ENCODE results near the gene TBL2. TPM values are rescaled to one million over a fixed set of nuclear protein-coding genes. Genes with fewer than 3 reads are reported as not detected.
"Not testable (repeated sequence)": the region's sequence is repeated elsewhere in the genome, so short reads cannot be mapped to it uniquely, and the experiment has no call there.

The TBL2 gene
- polyA plus RNA-seq, 1 donor = 37.6 TPM

DNA sequence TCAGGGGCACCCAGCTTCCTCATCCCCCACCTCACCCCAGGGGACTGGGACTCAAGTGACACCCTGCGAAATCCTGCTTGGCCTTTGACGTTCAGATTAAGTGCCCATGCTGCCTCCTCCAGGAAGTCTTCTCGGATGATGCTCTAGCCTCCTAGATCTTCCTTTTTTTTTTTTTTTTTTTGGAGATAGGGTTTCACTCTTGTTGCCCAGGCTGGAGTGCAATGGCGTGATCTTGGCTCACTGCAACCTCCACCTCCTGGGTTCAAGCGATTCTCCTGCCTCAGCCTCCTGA is 29.3 kb upstream of the TBL2 start:
- no CpG with 5 or more reads among the region's 5 CpGs for WGBS (ENCODE audit: insufficient coverage, low lambda C conversion rate)
- not testable (repeated sequence) for H3K9me3 ChIP-seq (ENCODE audit: control insufficient read depth, low read depth, low read length); H3K27ac ChIP-seq (ENCODE audit: low read length); H3K27me3 ChIP-seq (ENCODE audit: control insufficient read depth, insufficient read depth, low read length); H3K4me1 ChIP-seq (ENCODE audit: control insufficient read depth, insufficient read depth, low read length); DNase-seq; H3K4me3 ChIP-seq (ENCODE audit: low read length)
- peaks cover 15% of the 10 kb centered on the region for H3K36me3 ChIP-seq (ENCODE audit: control insufficient read depth, insufficient read depth, low read length)

DNA sequence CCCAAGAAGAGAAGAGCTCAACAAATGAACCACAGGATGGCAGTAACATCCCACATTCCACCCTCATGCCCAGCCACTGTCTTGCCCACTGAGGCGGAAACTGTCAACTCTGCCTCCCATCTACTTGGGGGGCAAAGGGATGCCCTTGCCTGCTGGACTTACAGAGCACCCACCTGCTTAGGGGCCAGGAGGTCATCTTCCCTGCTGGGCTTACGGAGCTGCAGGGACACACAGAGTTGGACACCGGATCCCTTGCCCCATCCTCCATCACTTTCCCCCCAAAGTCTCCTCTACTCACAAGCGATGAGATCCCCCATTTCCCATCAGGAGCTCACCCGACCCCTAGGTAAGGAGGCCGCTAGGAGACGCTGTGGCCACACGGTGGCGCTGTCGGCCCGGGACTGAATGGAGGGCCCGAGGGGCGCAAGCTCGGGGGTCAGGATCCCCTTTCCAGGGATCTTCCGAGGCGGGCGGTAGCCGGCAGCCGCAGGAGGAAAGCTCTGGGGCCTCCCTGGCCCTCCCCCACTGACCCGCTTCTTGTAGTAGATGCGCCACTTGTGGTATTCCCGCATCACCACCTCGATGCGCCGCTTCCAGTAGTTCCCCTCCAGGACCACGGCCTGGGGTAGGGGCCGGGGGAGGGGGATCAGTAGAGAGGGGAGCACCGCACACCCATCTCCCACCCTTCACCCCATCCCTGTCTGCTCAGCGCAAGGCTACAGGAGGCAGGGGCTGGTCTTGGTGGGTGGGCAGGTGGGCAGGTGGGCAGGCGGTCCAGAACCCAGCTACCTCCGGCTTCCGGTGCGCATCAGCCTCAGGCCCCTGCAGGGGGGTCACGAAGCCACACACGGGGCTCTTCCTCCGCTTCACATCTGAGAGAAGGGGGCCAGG is 28.7 kb upstream of the TBL2 start:
- Histone ChIP-seq H3K27me3 (ENCODE audit: control insufficient read depth, insufficient read depth, low read length) (no peaks in the 10 kb centered on the region), H3K4me1 (ENCODE audit: control insufficient read depth, insufficient read depth, low read length) (no peaks in the 10 kb centered on the region), H3K27ac (ENCODE audit: low read length) (no peak overlapping the region), H3K36me3 (ENCODE audit: control insufficient read depth, insufficient read depth, low read length) (peaks cover 15% of the 10 kb centered on the region), H3K9me3 (ENCODE audit: control insufficient read depth, low read depth, low read length) (no peaks in the 10 kb centered on the region), H3K4me3 (ENCODE audit: low read length) (no peak overlapping the region)
- DNase-seq = peak in 1 of 2 donors; percentile 38
- WGBS (ENCODE audit: insufficient coverage, low lambda C conversion rate) = no CpG with 5 or more reads among the region's 36 CpGs

DNA sequence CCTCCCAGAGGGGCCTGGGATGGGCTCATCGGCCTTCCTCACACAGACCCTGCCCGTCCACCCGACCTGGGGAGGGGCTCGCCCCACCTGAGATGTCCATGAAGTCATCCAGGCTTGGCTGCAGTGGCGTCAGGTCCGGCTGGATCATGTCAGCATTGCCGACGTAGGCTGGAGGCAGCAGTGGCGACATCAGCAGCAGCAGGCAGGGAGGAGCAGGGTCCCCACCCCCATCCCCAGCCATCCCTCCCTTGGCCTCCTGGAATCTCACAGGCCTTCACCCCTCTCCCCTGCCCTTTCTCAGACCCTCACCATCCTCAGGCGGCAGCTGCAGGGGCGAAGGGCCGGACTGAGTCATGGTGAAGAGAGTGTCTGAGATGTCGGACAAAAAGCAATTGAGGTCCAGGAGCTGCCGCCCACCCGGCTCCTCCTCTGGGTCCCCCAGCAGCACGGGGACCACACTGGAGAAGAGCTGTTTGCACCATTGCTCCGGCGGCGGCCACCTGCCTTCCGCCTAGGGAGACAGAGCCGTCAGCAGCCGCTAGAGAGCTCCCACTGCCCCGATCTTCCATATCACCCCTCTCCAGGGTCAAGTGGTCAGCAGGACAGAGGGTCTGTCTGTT is 27.3 kb upstream of the TBL2 start:
- no peaks in the 10 kb centered on the region for H3K4me1 ChIP-seq (ENCODE audit: control insufficient read depth, insufficient read depth, low read length)
- H3K27me3 ChIP-seq (ENCODE audit: control insufficient read depth, insufficient read depth, low read length) = no peaks in the 10 kb centered on the region
- peaks cover 2% of the 10 kb centered on the region for H3K9me3 ChIP-seq (ENCODE audit: control insufficient read depth, low read depth, low read length)
- no peak overlapping the region for H3K27ac ChIP-seq (ENCODE audit: low read length)
- DNase-seq = no peak
- H3K4me3 ChIP-seq (ENCODE audit: low read length) = no peak overlapping the region
- H3K36me3 ChIP-seq (ENCODE audit: control insufficient read depth, insufficient read depth, low read length) = peaks cover 13% of the 10 kb centered on the region
- no CpG with 5 or more reads among the region's 23 CpGs for WGBS (ENCODE audit: insufficient coverage, low lambda C conversion rate)

DNA sequence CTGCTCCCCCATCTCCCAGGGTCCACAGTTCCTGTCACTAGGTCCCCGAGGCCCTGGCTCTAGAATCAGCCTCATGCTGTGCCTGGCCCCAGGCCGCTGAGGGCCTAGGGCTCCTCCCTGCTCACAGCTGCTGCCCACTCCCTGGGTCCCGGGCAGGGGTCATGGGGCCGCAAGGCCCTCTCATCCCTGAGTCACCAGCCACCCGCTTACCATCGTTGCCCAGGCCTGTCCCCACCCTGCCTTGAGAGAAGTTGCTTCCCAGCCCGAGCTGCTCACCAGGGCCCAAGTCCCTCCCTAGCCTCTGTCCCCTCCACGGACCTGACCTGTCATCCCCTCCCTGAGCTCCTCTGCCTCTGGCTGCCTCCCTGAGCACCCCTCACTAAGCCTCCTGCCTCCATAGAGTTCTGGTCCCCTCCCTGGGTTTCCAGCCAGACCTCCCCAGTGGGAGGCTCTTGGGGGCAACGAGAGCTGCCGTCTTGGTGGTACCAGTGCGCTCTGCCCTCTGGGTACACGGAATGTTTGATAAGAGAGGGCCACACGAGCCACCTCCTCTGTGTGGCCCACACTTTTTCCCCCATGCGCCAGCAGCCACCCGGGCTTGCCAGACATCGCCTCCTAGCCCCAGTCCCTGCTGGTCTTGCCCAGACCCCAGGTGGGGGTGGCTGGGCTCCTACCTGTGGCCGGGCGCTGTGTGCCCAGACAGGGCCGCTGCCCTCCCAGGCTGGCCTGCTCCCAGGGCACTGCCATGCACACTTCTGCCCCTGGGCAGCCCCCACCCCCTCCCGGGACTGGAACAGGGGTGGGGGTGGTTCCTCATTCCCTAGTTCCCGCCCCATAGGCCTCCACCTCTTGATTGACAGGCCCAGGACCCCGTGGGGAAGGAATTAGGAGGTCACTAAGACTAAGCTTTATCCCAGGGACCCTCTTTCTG is 24.6 kb upstream of the TBL2 start:
- Histone ChIP-seq H3K36me3 (ENCODE audit: control insufficient read depth, insufficient read depth, low read length) (peaks cover 4% of the 10 kb centered on the region), H3K27ac (ENCODE audit: low read length) (no peak overlapping the region), H3K9me3 (ENCODE audit: control insufficient read depth, low read depth, low read length) (peaks cover 2% of the 10 kb centered on the region), H3K27me3 (ENCODE audit: control insufficient read depth, insufficient read depth, low read length) (no peaks in the 10 kb centered on the region), H3K4me1 (ENCODE audit: control insufficient read depth, insufficient read depth, low read length) (no peaks in the 10 kb centered on the region), H3K4me3 (ENCODE audit: low read length) (no peak overlapping the region)
- peak in 1 of 2 donors; percentile 20 for DNase-seq
- WGBS (ENCODE audit: insufficient coverage, low lambda C conversion rate) = no CpG with 5 or more reads among the region's 22 CpGs

DNA sequence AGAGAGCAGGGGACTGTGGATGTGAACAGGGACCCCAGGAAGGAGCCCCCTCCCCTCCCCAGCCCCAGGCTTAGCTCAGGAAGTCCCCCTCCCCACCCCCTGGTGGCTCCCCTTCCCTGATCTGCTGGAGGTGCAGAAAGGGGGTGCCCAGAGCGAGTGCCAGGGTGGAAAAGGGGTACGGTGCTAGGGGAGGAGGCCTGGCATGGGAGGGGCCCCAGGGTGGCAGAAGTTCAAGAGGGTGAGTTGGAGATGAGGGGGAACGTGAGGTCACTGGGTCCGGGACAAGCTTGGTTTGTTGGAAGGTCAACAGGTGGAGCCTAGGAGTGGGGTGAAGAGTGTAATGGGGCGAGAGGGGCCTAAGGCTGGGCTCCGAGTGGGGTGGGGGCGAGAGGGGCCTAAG is 21.5 kb upstream of the TBL2 start:
- WGBS (ENCODE audit: insufficient coverage, low lambda C conversion rate) = no CpG with 5 or more reads among the region's 7 CpGs
- Histone ChIP-seq H3K27me3 (ENCODE audit: control insufficient read depth, insufficient read depth, low read length) (no peaks in the 10 kb centered on the region), H3K27ac (ENCODE audit: low read length) (no peak overlapping the region), H3K36me3 (ENCODE audit: control insufficient read depth, insufficient read depth, low read length) (peaks cover 11% of the 10 kb centered on the region), H3K9me3 (ENCODE audit: control insufficient read depth, low read depth, low read length) (peaks cover 2% of the 10 kb centered on the region), H3K4me1 (ENCODE audit: control insufficient read depth, insufficient read depth, low read length) (no peaks in the 10 kb centered on the region), H3K4me3 (ENCODE audit: low read length) (no peak overlapping the region)
- DNase-seq = no peak

DNA sequence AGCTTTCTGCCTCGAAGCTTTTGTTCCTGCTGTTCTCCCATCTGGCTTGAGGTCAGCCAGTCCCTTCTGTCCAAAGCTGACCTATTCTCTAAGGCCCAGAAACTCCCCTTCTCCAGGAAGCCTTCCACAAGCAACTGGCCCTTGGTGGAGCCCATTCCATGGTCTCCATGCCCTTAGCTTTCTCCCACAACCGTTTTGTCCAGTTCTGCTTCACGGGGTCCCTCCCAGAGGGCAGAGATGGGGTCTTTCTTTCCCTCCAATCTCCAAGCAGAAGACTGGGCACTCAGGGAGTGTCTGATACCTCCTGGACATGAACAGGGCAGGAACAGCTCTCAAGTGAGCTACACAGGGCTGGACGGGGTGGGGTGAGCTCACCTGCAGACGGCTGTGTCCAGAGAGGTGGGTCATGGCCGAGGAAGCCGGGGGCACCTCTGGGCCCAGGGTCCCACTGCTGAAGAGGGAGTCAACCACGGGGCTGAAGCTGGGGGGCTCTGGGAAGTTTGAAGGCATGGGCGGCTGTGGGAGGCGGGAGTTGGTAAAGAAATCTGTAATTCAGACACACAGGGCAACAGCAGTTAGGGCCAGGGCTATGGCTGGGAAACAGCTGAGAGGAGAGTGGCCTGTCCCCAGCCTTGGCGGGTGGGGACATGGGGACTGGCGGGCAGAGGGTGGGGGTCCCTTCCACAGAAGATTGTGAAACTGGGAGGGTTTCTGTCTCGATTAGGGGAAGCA is 20.9 kb upstream of the TBL2 start:
- peaks cover 11% of the 10 kb centered on the region for H3K36me3 ChIP-seq (ENCODE audit: control insufficient read depth, insufficient read depth, low read length)
- no peak for DNase-seq
- WGBS (ENCODE audit: insufficient coverage, low lambda C conversion rate) = 80% methylated on average over 1 of the region's 13 CpGs
- H3K9me3 ChIP-seq (ENCODE audit: control insufficient read depth, low read depth, low read length) = peaks cover 2% of the 10 kb centered on the region
- H3K27me3 ChIP-seq (ENCODE audit: control insufficient read depth, insufficient read depth, low read length) = no peaks in the 10 kb centered on the region
- H3K4me3 ChIP-seq (ENCODE audit: low read length) = no peak overlapping the region
- no peaks in the 10 kb centered on the region for H3K4me1 ChIP-seq (ENCODE audit: control insufficient read depth, insufficient read depth, low read length)
- no peak overlapping the region for H3K27ac ChIP-seq (ENCODE audit: low read length)

DNA sequence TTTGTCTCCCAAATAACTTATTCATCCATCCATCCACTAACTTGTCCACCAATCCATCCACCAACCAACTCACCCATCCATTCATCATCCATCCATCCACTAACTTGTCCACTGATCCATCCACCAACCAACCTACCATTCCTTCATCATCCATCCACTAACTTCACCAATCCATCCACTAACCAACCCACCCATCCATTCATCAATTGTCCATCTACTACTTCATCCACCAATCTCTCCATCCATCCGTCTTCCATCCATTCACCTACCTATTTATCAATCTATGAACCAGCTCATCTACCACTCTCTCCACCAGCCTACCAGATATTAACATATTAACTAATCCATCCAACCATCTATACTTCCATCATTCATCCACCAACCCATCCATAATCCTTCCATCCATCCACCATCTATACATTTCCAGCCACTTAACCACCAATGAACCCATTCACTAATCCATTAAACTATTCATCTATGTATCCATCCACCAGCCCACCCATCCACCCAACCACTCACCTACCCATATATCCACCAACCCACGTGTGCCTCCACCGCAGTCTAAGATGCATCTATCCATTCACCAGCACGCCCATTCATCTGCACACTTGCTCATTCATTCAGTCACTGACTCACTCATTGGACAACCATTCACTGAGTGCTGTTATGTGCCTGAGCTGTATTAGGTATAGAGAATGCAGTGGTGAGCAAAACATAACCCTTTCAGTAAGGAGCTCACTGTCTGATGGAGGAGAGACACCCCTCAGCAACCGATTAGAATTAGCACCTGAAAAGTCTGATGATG is 19.8 kb upstream of the TBL2 start:
- 100% methylated on average over 1 of the region's 5 CpGs for WGBS (ENCODE audit: insufficient coverage, low lambda C conversion rate)
- Histone ChIP-seq H3K36me3 (ENCODE audit: control insufficient read depth, insufficient read depth, low read length) (peaks cover 11% of the 10 kb centered on the region), H3K4me1 (ENCODE audit: control insufficient read depth, insufficient read depth, low read length) (no peaks in the 10 kb centered on the region), H3K27ac (ENCODE audit: low read length) (no peak overlapping the region), H3K27me3 (ENCODE audit: control insufficient read depth, insufficient read depth, low read length) (no peaks in the 10 kb centered on the region), H3K4me3 (ENCODE audit: low read length) (no peak overlapping the region), H3K9me3 (ENCODE audit: control insufficient read depth, low read depth, low read length) (peaks cover 2% of the 10 kb centered on the region)
- DNase-seq = no peak

DNA sequence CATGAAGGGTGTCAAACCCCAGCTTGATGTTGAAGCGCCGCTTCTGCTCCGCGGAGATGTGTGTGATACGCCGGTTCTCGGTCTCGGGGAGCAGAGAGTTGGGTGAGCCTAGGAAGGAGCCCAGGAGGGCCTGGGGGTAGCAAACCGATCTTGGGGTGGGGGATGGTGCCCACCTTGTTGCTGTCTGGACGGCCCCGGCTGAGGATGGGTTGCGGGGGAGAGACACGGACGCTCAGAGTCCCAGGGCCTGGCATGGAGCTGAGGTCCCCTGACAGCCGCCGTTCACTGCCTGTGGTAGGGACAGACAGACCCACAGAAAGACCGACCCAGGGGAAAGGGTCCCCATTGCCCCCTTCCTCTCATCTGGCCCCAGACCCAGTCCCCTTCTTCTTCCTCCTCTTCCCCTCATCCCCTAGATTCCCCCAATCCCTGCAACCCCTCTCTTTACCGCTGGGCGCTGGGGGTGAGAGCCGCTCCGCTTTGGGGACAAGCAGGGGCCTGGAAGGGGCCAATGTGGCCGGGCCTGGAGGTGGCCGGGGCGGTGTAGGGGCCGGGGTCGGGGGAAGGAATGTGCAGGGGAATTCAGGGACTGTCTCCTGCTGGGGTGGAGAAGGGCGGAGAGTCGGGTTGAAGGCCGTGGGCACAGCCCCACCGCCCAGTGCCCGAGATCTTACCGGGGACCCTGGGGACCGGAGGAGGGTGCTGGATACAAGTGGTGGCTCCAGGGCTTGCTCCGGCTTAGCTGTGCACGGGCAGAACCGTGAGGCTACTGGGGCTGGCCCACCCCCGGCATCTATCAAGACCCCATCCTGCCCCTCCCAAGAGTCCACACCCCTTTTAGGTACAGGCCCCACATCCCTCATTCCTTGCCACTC is 18.0 kb upstream of the TBL2 start:
- H3K27me3 ChIP-seq (ENCODE audit: control insufficient read depth, insufficient read depth, low read length) = no peaks in the 10 kb centered on the region
- H3K36me3 ChIP-seq (ENCODE audit: control insufficient read depth, insufficient read depth, low read length) = peaks cover 11% of the 10 kb centered on the region
- H3K4me3 ChIP-seq (ENCODE audit: low read length) = no peak overlapping the region
- 83% methylated on average over 1 of the region's 37 CpGs for WGBS (ENCODE audit: insufficient coverage, low lambda C conversion rate)
- DNase-seq = no peak
- no peaks in the 10 kb centered on the region for H3K9me3 ChIP-seq (ENCODE audit: control insufficient read depth, low read depth, low read length)
- H3K4me1 ChIP-seq (ENCODE audit: control insufficient read depth, insufficient read depth, low read length) = no peaks in the 10 kb centered on the region
- no peak overlapping the region for H3K27ac ChIP-seq (ENCODE audit: low read length)

DNA sequence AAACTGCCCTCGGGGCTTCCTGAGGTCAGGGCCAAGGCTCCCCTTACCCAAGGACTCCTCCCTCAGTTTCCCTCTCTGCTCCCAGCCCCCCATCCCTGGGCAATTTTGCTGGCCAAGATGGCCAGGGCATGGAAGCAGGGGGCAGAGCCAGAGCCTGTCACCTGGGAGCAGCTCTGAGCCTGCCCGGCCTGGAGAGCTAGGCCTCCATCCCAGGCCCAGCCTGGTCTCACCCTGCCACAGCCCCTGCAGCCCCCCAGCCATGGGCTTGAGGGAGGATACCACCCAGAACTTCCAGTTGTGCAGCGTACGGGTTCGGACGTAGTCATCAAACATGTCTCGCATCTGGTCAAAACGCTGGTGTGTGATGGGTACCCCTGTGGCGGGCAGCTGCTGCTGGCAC is 17.0 kb upstream of the TBL2 start:
- Histone ChIP-seq H3K36me3 (ENCODE audit: control insufficient read depth, insufficient read depth, low read length) (peaks cover 11% of the 10 kb centered on the region), H3K9me3 (ENCODE audit: control insufficient read depth, low read depth, low read length) (no peaks in the 10 kb centered on the region), H3K27me3 (ENCODE audit: control insufficient read depth, insufficient read depth, low read length) (no peaks in the 10 kb centered on the region), H3K4me3 (ENCODE audit: low read length) (no peak overlapping the region), H3K27ac (ENCODE audit: low read length) (no peak overlapping the region), H3K4me1 (ENCODE audit: control insufficient read depth, insufficient read depth, low read length) (no peaks in the 10 kb centered on the region)
- DNase-seq = no peak
- no CpG with 5 or more reads among the region's 9 CpGs for WGBS (ENCODE audit: insufficient coverage, low lambda C conversion rate)
